NCI-H1417 (cell line): ENCODE measurements around the gene SPRR1B.
"Not testable (repeated sequence)": the region's sequence is repeated elsewhere in the genome, so short reads cannot be mapped to it uniquely, and the experiment has no call there.

Experiments used
- DNase-seq, 3 experiments: peaks; one replicate each; lab custom pipeline; 2025; lab: John Stamatoyannopoulos, UW

SPRR1B gene, protein sequence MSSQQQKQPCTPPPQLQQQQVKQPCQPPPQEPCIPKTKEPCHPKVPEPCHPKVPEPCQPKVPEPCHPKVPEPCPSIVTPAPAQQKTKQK

GRCh38 chr1:153030895-153031294, at the start of gene SPRR1B:
Gene SPRR1B, plus strand, starts transcription at chr1:153031203. Its CDS starts 1,143 bp downstream, at chr1:153032346.
- peak in 1 of 3 experiments; percentile 19 for DNase-seq

- no peak for DNase-seq
Measured at GRCh38 chr1:152982076-152982475, 48.9 kb upstream of the SPRR1B start.

DNA sequence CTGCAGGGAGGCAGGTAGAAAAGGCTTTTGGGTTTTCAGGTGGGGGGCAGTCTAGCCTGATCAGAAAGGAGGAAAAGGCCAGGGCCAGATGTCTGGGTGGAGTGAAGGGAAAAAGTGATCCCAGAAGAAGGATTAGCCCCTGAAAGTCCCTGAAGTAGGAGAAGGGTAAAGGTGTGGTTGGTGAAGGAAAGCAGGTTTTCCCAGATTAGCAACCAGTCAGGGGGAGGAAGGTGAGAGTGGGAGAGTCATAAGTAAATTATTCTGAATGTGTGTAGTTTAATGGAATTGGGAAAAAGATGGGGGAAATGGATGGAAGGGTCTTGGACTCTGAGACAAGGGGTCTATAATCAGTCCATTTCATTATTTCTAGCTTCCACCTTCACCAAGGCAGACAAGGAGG, 47.8 kb upstream of the SPRR1B start:
- DNase-seq = no peak

- peak in 1 of 3 experiments; percentile 20 for DNase-seq
Measured at GRCh38 chr1:152983743-152984142, 47.3 kb upstream of the SPRR1B start, which contains the start of gene SPRR1A. Gene SPRR1A, plus strand, starts transcription at chr1:152984081. Its CDS starts 1,150 bp downstream, at chr1:152985231.

DNA sequence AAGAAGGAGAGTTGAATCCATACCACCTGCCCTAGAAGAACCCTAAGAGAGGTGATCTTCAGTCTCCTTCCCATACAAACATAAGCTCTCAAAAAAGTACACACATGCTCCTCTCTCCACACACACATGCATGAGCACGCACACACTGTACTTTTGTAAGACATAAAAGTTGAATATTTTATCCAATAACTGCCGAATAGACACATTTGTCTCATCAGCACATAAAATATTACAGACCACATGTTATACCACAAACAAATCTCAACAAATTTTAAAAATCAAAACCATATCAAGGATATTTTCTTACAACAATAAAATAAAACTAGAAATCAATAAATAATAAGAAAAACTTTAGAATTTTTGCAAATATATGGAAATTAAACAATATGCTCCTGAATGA, 44.4 kb upstream of the SPRR1B start:
- no peak for DNase-seq

DNA sequence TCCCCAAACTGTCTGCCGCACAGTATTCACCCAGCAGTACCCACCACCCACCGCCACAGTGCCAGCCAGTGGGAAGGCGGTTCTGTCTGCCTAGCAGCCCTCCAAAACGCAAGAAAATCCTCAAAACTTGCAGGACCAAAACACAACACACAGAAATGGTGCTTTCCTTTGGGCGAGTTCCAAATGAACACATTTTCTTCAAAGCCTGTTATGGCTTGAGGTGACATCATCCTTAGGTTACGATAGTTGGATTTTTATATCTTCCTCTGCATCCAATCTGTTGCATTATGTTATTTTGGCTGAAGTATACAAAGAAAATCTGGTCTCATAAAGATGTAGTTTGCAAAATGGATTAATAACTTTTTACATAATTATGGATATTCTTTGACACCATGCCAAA, 37.8 kb upstream of the SPRR1B start:
- no peak for DNase-seq

GRCh38 chr1:152995842-152996241, 35.2 kb upstream of the SPRR1B start:
- no peak for DNase-seq

GRCh38 chr1:152996633-152997400, 34.2 kb upstream of the SPRR1B start:
- DNase-seq = no peak

GRCh38 chr1:152997901-152998300, 33.1 kb upstream of the SPRR1B start:
- no peak for DNase-seq

GRCh38 chr1:152998476-152998875, 32.5 kb upstream of the SPRR1B start:
- DNase-seq = no peak

DNA sequence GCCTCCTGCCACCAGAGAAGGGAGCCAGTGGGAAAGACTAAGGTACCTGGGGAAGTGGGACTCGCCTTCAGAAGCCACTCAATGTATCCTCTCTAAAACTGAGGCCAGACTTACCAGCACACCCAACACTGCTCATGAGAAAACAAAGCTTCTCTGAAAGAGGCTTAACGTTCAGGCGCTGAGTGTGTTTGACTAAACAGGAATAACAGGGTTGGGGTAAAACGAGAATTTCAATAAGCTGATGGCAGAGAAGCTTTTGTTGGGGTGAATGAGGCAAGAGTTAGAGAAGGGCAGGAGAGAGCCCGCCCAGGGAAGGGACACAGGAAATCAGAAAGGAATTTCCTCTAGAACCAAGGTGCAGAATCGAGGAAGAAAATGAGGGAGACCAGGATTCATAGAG, 31.2 kb upstream of the SPRR1B start:
- no peak for DNase-seq

DNA sequence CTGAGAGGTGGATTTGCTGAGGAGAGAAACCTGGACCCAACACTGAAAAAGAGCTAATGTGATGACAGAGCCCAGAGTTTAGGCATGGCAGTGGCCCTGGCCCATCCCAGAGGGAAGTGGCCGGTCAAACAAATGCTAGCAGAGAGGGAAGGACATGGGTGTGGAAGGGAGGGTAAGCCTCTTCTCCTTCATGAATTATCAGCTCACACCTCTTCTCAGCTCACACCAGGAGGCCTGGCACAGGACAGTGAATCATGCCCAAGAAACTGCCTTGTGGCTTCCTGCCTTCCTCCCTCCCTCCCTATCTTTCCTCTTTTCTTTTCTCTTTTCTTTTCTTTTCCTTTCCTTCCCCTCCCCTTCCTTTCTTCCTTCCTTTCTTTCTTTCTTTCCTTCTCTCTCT, 30.7 kb upstream of the SPRR1B start:
- no peak for DNase-seq

GRCh38 chr1:153001382-153001781, 29.6 kb upstream of the SPRR1B start, which contains the start of gene SPRR3:
Gene SPRR3, plus strand, starts transcription at chr1:153001749. Its CDS starts 1,272 bp downstream, at chr1:153003021.
- no peak for DNase-seq

GRCh38 chr1:153011235-153011758, 19.7 kb upstream of the SPRR1B start:
- DNase-seq = not testable (repeated sequence)

DNA sequence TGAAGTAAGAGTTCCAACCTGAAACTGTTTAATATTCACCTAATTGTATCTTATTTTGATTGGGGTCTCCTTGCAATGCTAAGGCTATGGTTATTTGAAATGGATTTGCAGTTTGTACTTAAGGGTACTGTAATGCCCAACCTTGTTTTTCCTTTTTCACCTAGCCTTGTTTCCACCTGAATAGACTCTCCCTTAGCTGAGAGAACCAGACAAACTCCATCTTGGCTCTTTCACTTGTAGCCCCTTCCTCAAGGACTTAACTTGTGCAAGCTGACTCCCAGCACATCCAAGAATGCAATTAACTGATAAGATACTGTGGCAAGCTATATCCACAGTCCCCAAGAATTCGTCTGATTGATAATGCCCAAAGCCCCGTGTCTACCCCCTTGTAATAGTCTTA, 9.2 kb upstream of the SPRR1B start:
- not testable (repeated sequence) for DNase-seq

DNA sequence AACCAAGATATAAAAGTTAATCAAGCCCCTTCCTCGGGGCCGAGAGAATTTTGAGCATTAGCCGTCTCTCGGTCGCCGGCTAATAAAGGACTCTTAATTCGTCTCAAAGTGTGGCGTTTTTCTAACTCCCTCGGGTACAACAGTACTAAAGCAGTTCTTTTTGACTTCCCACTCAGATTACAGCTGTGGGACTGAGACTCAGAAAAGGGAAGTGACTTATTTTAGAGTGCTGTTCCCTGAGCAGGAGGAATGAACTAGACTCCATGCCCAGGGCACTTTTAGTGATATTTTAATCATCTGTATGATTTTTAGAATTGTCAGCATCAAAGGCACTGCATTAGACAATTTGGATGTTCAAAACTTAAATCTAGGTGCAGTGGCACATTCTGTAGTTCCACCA, 8.7 kb upstream of the SPRR1B start:
- not testable (repeated sequence) for DNase-seq

DNA sequence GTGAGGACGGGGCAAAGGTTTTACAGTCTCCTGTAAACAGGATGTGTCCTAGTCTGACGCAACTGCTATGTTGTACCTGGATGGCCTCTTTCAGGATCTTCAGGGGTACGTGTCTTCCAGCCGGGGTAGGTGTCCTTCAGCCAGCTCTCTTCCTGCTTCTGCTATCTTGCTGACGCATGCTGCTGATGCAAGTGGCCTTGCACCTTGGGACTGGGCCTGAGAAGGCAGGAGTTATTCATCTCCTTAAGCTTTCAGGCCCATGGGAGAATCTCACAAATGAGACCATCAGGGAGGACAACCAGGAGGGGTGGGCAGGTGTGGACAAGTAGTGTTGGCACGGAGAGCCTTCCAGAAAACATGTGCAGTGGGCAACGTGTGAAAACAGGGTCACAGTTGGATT, 7.9 kb upstream of the SPRR1B start:
- DNase-seq = no peak

DNA sequence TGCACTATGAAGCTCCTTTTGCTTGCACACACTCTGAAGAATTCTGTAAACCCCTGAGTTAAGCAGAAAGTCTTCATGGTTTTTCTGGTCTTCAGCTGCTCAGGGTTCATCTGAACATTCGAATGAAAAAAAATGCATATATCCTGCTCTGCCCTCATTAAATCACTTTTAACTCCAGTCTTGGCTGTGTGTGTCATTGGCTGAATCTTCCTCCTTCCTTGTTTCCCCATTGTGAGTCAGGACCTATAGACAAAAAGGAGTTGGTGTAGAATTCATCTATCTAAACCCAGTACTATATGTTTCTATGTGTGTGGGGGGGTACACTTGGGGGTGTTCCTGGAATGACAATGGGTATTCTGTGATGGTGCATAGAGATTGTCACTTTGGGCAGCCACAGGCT, 6.6 kb upstream of the SPRR1B start:
- DNase-seq = no peak

GRCh38 chr1:153025797-153026196, 5.2 kb upstream of the SPRR1B start:
- no peak for DNase-seq

DNA sequence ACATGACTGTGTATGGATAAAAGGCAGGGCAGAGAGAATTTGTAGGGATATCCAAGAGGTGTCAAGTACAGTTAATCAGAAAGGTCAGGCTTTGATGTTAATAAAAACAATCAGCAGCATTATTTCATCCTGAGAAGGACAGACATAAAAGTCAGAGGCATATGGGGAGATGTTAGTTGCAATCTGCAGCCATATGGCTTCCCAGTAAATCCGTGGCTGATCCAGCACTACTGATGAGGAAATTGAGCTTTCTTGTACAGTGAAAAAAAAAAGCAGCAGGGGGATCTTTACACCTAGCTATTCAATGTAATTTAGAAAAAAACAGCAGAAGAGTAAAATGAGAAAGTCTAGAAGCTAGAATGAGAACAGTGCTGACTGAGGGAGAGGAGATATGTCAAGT, 2.2 kb upstream of the SPRR1B start:
- DNase-seq = no peak

DNA sequence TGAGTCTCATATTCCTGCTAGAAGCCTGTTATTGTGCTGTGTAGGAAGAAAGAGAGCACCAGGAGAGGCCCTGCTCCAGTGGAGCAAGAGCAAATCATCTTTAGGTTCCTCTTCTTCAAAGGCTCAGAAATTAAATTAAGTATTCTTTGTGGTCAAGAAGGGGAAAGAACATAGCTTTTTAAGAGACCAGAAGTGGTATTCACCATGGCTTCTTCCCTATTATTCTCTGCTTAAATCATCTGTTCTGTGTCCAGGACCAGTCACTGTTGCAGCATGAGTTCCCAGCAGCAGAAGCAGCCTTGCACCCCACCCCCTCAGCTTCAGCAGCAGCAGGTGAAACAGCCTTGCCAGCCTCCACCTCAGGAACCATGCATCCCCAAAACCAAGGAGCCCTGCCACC, 1.1 kb downstream of the SPRR1B start:
- peak in 1 of 3 experiments; percentile 62 for DNase-seq

DNA sequence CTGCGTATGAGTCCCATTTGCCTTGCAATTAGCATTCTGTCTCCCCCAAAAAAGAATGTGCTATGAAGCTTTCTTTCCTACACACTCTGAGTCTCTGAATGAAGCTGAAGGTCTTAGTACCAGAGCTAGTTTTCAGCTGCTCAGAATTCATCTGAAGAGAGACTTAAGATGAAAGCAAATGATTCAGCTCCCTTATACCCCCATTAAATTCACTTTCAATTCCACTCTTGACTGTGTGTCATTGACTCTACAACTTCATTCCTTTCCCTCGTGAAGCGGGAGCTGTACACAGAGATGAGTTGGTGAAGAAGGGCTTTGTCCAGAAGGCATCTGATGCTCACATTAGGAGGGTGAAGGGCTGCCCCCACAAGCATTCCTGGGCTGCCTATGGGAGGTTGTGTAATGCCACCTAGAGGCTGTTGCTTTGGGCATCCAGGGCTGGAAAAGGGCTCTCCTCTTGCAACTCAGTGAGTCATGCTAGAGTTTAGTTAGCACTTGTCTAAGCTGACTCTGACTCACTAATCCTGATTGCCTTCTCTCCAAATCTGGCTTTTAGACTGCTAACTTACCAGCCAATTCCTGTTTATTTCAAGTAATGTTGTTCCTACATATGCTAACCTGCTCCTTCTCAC, 1.8 kb downstream of the SPRR1B start:
- peak in 1 of 3 experiments; percentile 54 for DNase-seq

- DNase-seq = no peak
Measured at GRCh38 chr1:153035211-153035610, 4.2 kb downstream of the SPRR1B start.
